Ureter (tissue), 1 donor: ENCODE results near the gene RGL2. TPM values are rescaled to one million over a fixed set of nuclear protein-coding genes. Genes with fewer than 3 reads are reported as not detected.
"Not testable (repeated sequence)": the region's sequence is repeated elsewhere in the genome, so short reads cannot be mapped to it uniquely, and the experiment has no call there.

Source experiments
- DNase-seq: peaks from one replicate; pipeline ENCODE4 v3.0.0-alpha.2; 2020; ENCODE audit warnings: low spot score
- total RNA-seq: library from RNA; stranded (reverse); gene quantifications from one replicate; pipeline ENCODE4 v1.2.4, GENCODE V29; 2023
- donor health status: DM: yes; HTN: yes; CAD: no.

RGL2 gene
- total RNA-seq, 1 donor from 2014 or later, result 163 TPM

- DNase-seq, result no peak
Measured at GRCh38 chr6:33273924-33274902, 24.5 kb downstream of the RGL2 start.

GRCh38 chr6:33273129-33273923, 25.4 kb downstream of the RGL2 start:
- DNase-seq, result no peak

DNA sequence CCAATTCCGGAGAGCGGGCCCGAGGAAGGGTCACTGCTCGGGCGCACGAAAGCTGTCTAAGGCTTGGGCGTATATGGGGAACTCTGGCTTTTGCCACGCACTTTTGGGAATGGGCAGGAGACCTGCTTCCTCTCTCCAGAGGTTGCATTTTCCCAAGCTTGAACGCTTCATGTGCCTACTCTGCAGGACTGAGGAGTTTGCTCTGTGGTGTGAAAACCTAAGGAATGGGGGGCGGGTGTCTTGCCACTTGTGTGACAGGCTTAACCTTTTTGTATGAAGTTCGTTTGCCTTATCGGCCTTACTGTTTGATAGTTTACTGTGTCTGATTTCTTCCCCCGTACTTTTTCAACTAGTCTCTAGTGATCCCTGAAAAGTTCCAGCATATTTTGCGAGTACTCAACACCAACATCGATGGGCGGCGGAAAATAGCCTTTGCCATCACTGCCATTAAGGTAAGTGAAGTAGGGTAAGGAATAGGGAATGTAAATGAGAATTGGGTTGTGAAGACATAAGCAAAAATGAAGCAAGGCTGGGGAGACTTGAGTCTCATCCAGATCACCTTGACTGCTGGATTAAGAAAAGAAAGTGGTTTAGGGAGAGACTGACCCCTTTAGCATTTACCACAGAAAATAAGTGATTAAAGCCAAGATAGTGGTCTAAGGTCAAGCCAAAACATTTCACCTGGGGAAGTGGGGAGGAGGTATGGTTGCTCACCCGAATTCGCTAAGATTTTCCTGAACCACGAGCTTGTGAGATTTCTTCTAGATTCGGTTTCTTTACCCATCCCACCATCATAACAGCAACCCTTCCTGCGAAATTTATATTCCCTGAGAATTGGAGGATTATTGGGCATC, 26.2 kb downstream of the RGL2 start:
- DNase-seq, result no peak

- DNase-seq, result peak; percentile 97
Measured at GRCh38 chr6:33271468-33272274, 27.1 kb downstream of the RGL2 start, which contains the start of the genes RPS18 and VPS52. Gene RPS18 (plus strand): TSS chr6:33272075. CDS start chr6:33272120, 45 bp downstream. Gene VPS52 (minus strand): TSS chr6:33271876. CDS start chr6:33271675, 201 bp downstream.

GRCh38 chr6:33271117-33271467, 27.6 kb downstream of the RGL2 start:
- DNase-seq, result no peak

DNA sequence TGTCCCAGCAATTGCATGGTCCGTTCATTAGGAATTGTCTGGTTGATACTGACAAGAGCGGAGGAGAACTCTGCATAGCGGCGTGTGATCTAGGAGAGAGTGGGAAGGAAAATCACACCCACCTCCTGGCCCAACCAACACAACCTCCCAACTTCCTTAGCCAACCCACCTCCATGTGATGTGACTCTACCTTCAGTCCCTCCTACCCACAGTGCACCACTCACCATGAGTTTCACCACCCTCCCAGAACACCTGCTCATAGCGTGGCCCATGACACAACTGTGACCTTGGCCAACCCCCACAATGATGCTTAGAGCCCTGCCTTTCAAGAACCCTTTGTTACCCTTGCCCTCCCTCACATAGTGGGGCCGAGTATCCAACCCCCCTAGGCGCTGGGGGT, 34.7 kb downstream of the RGL2 start:
- no peak for DNase-seq

- not testable (repeated sequence) for DNase-seq
Measured at GRCh38 chr6:33262490-33262889, 36.3 kb downstream of the RGL2 start.

DNA sequence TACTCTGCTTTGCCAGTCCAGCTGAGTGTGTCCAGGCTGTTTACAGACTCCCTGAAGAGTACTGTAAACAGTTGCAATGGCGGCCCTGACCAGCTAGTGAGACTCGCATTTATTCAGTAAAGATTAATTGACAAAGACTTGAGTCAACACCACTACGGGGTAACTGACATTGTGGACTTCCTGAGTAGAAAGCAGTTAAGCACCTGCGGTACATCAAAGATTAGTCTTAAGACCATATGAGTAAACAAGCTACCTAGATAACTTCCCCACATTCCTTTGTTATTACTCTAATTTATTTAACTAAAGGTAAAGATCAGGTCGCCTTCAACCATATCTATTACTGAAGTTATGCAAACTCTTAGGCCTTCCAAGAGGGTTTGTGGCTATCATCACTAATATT, 39.7 kb downstream of the RGL2 start:
- DNase-seq, result no peak

- DNase-seq, result no peak
Measured at GRCh38 chr6:33254591-33254990, 44.2 kb downstream of the RGL2 start.

DNA sequence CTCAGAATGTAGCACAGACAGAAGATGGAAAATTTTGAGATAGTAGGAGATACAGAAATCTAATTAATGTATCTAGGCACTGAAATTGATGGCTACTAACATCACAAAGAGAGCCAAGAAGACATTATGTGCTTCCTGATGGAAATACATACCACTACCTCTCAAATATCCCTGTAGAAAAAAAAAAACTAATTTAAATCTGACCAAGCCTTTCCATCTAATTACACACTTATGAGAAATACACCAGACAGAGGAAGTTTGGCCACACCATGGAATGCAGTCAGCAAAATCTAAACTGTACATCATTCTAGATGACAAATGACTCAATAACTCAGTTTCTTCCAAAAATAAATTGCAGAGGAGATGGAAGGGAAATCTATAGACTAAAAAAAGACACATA, 46.0 kb downstream of the RGL2 start:
- no peak for DNase-seq

- DNase-seq, result no peak
Measured at GRCh38 chr6:33251395-33252012, 47.2 kb downstream of the RGL2 start.

DNA sequence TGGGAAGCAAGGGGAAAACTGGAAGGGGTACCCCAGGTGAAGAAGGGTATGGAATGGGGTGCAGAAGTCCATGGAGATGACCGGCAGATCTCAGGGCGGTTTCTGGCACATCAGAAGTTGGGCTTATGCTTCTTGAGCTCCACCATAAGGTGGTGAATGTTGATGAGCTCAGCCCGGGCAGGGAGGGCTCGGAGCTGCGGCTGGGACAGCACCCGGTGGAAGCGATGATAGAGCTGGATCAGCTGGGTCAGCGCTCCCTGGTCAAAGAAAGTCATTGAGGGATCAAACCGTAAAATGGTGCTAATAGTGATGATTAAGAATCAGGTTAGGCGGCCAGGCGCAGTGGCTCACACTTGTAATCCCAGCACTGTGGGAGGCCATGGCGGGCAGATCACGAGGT, 48.0 kb downstream of the RGL2 start:
- no peak for DNase-seq

DNA sequence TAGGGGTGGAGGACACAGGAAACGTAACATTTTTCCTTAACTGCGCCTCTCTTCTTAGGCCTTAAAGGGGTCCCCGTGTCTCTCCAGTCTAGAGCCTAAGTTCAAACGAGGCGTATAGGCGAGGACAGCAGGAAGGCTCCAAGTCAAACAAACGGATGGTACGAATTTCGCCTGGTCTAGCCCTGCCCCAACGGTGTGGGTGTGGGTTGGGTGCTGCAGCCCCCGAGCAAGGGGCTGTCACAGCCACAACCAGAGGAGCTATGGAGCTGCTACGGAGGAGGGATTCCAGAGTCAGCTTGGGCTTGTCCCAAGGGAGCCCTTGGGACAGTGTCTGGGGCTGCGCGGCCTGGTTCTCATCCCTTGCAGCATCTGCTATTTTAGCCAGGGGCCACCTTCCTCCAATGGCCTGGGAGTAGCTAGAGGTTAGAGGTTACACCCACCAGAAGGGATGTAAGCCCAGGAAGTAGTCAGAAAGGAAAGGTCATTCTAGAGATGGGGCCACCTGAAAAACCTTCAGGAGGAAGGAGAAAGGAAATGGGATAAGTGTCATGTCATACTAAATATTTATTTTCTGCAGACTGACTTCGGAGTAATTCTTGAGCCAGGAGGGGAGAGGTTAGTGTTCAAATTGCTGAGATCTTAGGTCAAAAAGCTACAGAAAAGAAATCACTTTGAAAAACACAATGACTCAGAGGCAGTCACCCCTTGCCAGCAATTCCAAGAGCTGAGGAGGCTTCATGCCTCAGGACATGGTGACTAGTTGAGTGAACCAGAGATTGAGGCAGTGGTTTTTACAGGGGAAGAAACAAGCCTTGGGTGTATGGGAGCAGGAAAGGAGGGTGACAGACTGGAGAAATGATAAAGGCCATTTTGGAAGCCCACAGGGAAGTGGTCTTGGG, 48.8 kb downstream of the RGL2 start:
- DNase-seq, result no peak

GRCh38 chr6:33248932-33249731, 49.6 kb downstream of the RGL2 start:
- peak; percentile 97 for DNase-seq

DNA sequence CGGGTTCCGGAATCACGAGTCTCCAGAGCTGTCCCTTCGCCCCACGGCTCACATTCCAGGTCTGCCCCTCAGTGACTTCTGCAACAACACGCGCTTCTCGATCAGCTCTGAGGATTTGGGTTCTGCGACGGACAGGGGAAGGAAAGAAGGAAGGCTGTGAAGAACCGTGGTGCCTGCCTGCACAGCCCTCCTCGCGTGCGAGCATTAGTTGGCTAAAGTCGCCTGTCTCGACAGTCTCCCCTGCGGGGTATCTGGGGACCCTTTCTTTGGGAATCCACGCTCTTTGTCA, 50.2 kb downstream of the RGL2 start:
- no peak for DNase-seq

GRCh38 chr6:33247977-33248642, 50.6 kb downstream of the RGL2 start:
- peak; percentile 92 for DNase-seq

GRCh38 chr6:33243476-33243875, 55.3 kb downstream of the RGL2 start:
- no peak for DNase-seq

DNA sequence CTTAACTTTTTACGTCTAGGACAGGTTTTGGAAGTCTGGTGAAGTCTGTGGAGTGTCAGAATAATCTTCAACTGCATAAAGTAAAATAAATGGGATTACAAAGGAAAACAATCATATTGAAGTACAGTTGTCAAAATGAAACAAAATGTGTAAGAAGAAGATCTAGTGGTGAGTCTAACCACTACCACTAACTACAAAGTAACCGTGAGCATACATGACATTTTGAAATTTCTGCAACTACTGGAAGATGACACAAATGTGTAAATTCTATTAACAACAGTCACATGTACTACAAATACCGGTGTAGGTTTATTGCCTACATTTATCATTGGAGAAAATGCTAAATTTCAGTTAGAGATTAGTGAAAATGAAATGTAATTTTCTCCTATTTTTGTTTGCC, 56.8 kb downstream of the RGL2 start:
- no peak for DNase-seq
